ENCODE data around the gene RHNO1.

DNA sequence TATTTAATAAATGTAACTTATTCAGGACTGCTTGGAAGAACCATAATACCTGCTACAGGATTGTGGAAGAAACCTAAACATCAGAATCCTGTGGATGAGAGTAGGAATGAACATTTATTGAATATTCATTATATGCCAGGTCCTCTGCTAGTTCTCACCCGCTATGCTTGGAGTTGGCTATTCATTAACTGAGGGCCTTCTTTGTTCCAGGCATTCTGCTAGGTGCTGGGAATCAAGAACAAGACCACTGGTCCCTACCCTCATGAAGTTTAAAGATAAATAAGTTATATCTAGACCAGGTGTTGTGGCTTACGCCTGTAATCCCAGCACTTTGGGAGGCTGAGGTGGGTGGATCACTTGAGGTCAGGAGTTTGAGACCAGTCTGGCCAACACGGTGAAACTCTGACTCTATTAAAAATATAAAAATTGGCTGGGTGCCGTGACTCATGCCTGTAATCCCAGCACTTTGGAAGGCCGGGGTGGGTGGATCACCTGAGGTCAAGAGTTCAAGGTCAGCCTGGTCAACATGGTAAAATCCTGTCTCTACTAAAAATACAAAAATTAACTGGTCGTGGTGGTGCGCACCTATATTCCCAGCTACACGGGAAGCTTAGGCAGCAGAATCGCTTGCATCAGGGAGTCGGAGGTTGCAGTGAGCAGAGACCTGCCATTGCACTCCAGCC lies 9.9 kb downstream of the RHNO1 start:
- no peak for TF ChIP-seq POLR2A (IDR thresholded peaks at IDR 0.05)
- TF ChIP-seq, protein P1, sequence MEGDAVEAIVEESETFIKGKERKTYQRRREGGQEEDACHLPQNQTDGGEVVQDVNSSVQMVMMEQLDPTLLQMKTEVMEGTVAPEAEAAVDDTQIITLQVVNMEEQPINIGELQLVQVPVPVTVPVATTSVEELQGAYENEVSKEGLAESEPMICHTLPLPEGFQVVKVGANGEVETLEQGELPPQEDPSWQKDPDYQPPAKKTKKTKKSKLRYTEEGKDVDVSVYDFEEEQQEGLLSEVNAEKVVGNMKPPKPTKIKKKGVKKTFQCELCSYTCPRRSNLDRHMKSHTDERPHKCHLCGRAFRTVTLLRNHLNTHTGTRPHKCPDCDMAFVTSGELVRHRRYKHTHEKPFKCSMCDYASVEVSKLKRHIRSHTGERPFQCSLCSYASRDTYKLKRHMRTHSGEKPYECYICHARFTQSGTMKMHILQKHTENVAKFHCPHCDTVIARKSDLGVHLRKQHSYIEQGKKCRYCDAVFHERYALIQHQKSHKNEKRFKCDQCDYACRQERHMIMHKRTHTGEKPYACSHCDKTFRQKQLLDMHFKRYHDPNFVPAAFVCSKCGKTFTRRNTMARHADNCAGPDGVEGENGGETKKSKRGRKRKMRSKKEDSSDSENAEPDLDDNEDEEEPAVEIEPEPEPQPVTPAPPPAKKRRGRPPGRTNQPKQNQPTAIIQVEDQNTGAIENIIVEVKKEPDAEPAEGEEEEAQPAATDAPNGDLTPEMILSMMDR (IDR thresholded peaks at IDR 0.05), result no peak

Data from suprapubic skin (tissue), 3 donors.